Calu3 (cell line): ENCODE results near the gene AP2S1. TPM values are rescaled to one million over a fixed set of nuclear protein-coding genes. Genes with fewer than 3 reads are reported as not detected.
A peak's percentile ranks its signal among the peaks of the same experiment; 100 is the strongest.

Experiments
- BruUV-seq: library from RNA; stranded (reverse); fragments of 400-500 nt; replicated peaks from 2 replicates; lab custom pipeline; 2021; lab: Mats Ljungman, UMichigan
- CTCF ChIA-PET: fragments of 300-600 bp; sonication (Branson Sonifier 250); formaldehyde crosslinking; loops from one replicate; lab custom pipeline; 2022; ENCODE audit warnings: antibody characterized with exemption; lab: Charles Lee
- DNase-seq: peaks from one replicate; pipeline ENCODE4 v3.0.0; 2022
- H3K27ac Mint-ChIP-seq: one replicate; pipeline ENCODE4 v1.8.0; 2022; ENCODE audit warnings: mixed read lengths; ENCODE audit not compliant: unreplicated experiment
- H3K27me3 Mint-ChIP-seq: one replicate; pipeline ENCODE4 v1.8.0; 2022; ENCODE audit warnings: mixed read lengths; ENCODE audit not compliant: unreplicated experiment
- H3K36me3 Mint-ChIP-seq: one replicate; pipeline ENCODE4 v1.8.0; 2022; ENCODE audit warnings: mild to moderate bottlenecking, moderate library complexity, mixed read lengths; ENCODE audit not compliant: insufficient read depth, unreplicated experiment
- H3K4me1 Mint-ChIP-seq: one replicate; pipeline ENCODE4 v1.8.0; 2022; ENCODE audit warnings: mild to moderate bottlenecking, low read depth, mixed read lengths; ENCODE audit not compliant: unreplicated experiment
- H3K4me3 Mint-ChIP-seq: one replicate; pipeline ENCODE4 v1.8.0; 2022; ENCODE audit warnings: mild to moderate bottlenecking, low read depth, moderate library complexity, mixed read lengths; ENCODE audit not compliant: unreplicated experiment
- H3K9me3 Mint-ChIP-seq: one replicate; pipeline ENCODE4 v1.8.0; 2022; ENCODE audit warnings: low read depth, mixed read lengths; ENCODE audit not compliant: unreplicated experiment
- CTCF ChIP-seq: fragments of 200-600 bp; IDR thresholded peaks from one replicate; pipeline ENCODE4 v1.8.0; 2022; ENCODE audit warnings: antibody characterized with exemption; ENCODE audit not compliant: unreplicated experiment
- intact Hi-C: fragments of 100-400 bp; cut with micrococcal nuclease; formaldehyde crosslinking; loops from one replicate; pipeline ENCODE4 v1.10.0; 2022; ENCODE audit not compliant: unreplicated experiment
- total RNA-seq: library from RNA; stranded (reverse); gene quantifications from 2 replicates; pipeline ENCODE4 v1.2.3, GENCODE V29; 2022

Gene AP2S1
- total RNA-seq, 1 experiment from 2014 or later: 184 TPM

DNA sequence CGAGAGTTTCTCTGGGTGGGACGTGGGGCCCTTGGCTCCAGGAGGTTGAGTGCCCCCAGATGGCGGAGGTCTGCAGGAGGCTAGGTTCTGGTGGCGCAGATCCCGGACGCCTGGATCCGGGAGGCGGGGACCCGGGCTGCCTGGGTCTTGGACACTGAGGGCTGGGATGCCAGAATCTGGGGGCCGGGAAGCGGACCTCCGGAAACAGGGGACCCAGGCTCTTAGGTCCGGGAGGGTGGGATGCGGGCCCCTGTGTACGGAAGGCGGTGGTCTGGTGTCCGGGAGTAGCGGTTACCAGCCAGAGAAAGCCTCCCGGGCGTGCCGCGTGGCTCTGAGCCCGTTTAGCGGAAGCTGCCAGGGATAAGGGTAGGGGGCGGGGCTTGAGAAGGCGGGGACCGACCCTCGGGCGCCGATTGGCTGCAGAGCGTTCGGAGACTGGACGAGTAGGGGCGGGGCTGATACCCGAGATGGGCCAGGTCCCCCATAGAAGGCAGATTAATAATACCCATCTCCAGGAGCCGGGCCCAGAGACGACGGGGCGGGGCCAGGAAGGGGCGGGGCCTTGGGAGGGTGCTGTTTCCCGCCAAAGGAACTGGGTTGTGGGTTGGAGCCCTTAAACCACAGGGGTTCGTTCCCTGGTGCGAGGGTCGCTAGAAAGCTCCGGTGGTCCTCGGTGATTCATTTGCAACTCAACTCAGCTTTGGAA lies 62.2 kb downstream of the AP2S1 start, which contains the start of gene SLC1A5:
TSS of gene SLC1A5 (minus strand) at position 333 of the 706 bp plus-strand sequence. CDS start 629 bp downstream, outside the sequence.
- TF ChIP-seq CTCF: no peak
- H3K27me3 Mint-ChIP-seq: no peaks in the 10 kb centered on the region
- BruUV-seq: no TSS peak
- peak within 1 kb of the TSS; percentile 82 for H3K4me3 Mint-ChIP-seq
- peak; percentile 99 for DNase-seq
- CTCF ChIA-PET: interaction anchor here (0.6 to 2.0 kb wide), 4 partner anchors 23 to 91 kb away, joined by 3 to 10 read pairs (median 4); no protein-coding TSS in a partner anchor
- peaks cover 34% of the 10 kb centered on the region for H3K4me1 Mint-ChIP-seq
- no peaks in the 10 kb centered on the region for H3K9me3 Mint-ChIP-seq
- H3K27ac Mint-ChIP-seq: peak within 1 kb of the TSS; percentile 83
- peaks cover 67% of the 10 kb centered on the region for H3K36me3 Mint-ChIP-seq
- intact Hi-C loops: loop anchor here (2.0 kb wide), 1 partner anchor 52 kb away; no protein-coding TSS in a partner anchor

Other genes with a start within 250 kb of the AP2S1 start
- gene CALM3, start 249.5 kb downstream of the AP2S1 start, total RNA-seq: 182 and 220 TPM in 2 replicates
- not detected in 2 replicates for gene PTGIR, start 225.8 kb downstream of the AP2S1 start, total RNA-seq
- gene GNG8, start 214.6 kb downstream of the AP2S1 start, total RNA-seq: not detected in 2 replicates
- not detected in 2 replicates for gene DACT3, start 189.7 kb downstream of the AP2S1 start, total RNA-seq
- gene PRKD2, start 133.7 kb downstream of the AP2S1 start, total RNA-seq: 98.3 and 110 TPM in 2 replicates
- 33.7 and 35.0 TPM in 2 replicates for gene FKRP, start 104.8 kb downstream of the AP2S1 start, total RNA-seq
- gene STRN4, start 104.4 kb downstream of the AP2S1 start, total RNA-seq: 149 and 151 TPM in 2 replicates
- 237 and 250 TPM in 2 replicates for gene SLC1A5, start 62.3 kb downstream of the AP2S1 start, total RNA-seq
- 84.8 and 87.8 TPM in 2 replicates for gene ARHGAP35, start 10.2 kb upstream of the AP2S1 start, total RNA-seq
- gene NPAS1, start 169.0 kb upstream of the AP2S1 start, total RNA-seq: 1.2 and 2.9 TPM in 2 replicates
- gene TMEM160, start 197.8 kb upstream of the AP2S1 start, total RNA-seq: 55.7 and 61.5 TPM in 2 replicates